Measurements from ENCODE around the gene PARPBP.
"Not testable (repeated sequence)": the region's sequence is repeated elsewhere in the genome, so short reads cannot be mapped to it uniquely, and the experiment has no call there.

- not testable (repeated sequence) for TF ChIP-seq EZH2 (IDR thresholded peaks at IDR 0.05; ENCODE audit: borderline replicate concordance, low read length); CTCF (IDR thresholded peaks at IDR 0.05; ENCODE audit: low read length)
Measured at GRCh38 chr12:102155206-102155605, 35.2 kb downstream of the PARPBP start.
